ENCODE measurements around the gene CDC7. TPM values are rescaled to one million over a fixed set of nuclear protein-coding genes. Genes with fewer than 3 reads are reported as not detected.

The CDC7 gene
- total RNA-seq, 1 experiment from 2014 or later, result 41.6 TPM

GRCh38 chr1:91499904-91500755 lies 521 bp upstream of the CDC7 start:
- Histone ChIP-seq H2BK15ac (ENCODE audit: low read depth, low read length) (no peak overlapping the region), H3K14ac (ENCODE audit: insufficient read depth, low read length) (peak overlapping the region; percentile 44; the same call in 1 of the 2 replicates), H2AK5ac (ENCODE audit: insufficient read length, low read length) (no peak overlapping the region), H2BK20ac (ENCODE audit: low read depth, low read length, poor library complexity, severe bottlenecking) (no peak overlapping the region), H3K27ac (ENCODE audit: insufficient read length, low read depth, low read length) (peak overlapping the region; percentile 73), H3K23me2 (ENCODE audit: insufficient read length, low read depth, low read length, poor library complexity, severe bottlenecking) (peaks cover 9% of the 10 kb centered on the region), H3K9me3 (ENCODE audit: control insufficient read depth, low read depth, low read length) (no peaks in the 10 kb centered on the region), H3K4me1 (ENCODE audit: insufficient read depth, low read length) (no peaks in the 10 kb centered on the region), H3K18ac (ENCODE audit: insufficient read length, low read depth, low read length) (peak overlapping the region; percentile 69), H3K79me2 (ENCODE audit: insufficient read depth, low read length) (peaks cover 19% of the 10 kb centered on the region; the same call in 1 of the 2 replicates), H3T11ph (ENCODE audit: low read length) (peak overlapping the region; percentile 23), H2BK120ac (ENCODE audit: low read depth, low read length, poor library complexity, severe bottlenecking) (no peak overlapping the region), H3K79me1 (ENCODE audit: insufficient read depth, low read depth, low read length, poor library complexity, severe bottlenecking) (no peaks in the 10 kb centered on the region), H3K4me2 (ENCODE audit: insufficient read depth, insufficient read length, low read length) (peak overlapping the region; percentile 70), H3K4ac (ENCODE audit: low read depth, low read length) (no peak overlapping the region), H3K27me3 (ENCODE audit: insufficient read depth, low read length) (no peaks in the 10 kb centered on the region), H2BK5ac (ENCODE audit: insufficient read length, low read length) (no peak overlapping the region), H3K9ac (ENCODE audit: extremely low read depth, insufficient read length, low read length) (peak overlapping the region; percentile 83), H2BK12ac (ENCODE audit: insufficient read length, low read depth, low read length) (no peak overlapping the region), H4K20me1 (ENCODE audit: control insufficient read depth, insufficient read depth, insufficient read length) (no peaks in the 10 kb centered on the region), H4K5ac (ENCODE audit: insufficient read length, low read depth, low read length) (peak overlapping the region; percentile 12), H4K8ac (replicated peaks; ENCODE audit: insufficient read length, low read depth, low read length) (no peak overlapping the region), H3K23ac (ENCODE audit: insufficient read length, low read depth, low read length) (no peak overlapping the region), H4K91ac (ENCODE audit: insufficient read length, low read depth, low read length) (no peak overlapping the region), H2AFZ (ENCODE audit: low read length) (peak overlapping the region; percentile 17), H3K56ac (ENCODE audit: insufficient read length, low read depth, low read length) (peak overlapping the region; percentile 14)
- TF ChIP-seq, protein P1, sequence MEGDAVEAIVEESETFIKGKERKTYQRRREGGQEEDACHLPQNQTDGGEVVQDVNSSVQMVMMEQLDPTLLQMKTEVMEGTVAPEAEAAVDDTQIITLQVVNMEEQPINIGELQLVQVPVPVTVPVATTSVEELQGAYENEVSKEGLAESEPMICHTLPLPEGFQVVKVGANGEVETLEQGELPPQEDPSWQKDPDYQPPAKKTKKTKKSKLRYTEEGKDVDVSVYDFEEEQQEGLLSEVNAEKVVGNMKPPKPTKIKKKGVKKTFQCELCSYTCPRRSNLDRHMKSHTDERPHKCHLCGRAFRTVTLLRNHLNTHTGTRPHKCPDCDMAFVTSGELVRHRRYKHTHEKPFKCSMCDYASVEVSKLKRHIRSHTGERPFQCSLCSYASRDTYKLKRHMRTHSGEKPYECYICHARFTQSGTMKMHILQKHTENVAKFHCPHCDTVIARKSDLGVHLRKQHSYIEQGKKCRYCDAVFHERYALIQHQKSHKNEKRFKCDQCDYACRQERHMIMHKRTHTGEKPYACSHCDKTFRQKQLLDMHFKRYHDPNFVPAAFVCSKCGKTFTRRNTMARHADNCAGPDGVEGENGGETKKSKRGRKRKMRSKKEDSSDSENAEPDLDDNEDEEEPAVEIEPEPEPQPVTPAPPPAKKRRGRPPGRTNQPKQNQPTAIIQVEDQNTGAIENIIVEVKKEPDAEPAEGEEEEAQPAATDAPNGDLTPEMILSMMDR (conservative IDR thresholded peaks at IDR 0.05), result no peak
- no peaks in the 10 kb centered on the region for H3K27me3 Mint-ChIP-seq (ENCODE audit: low read depth)
- H3K4me3 Mint-ChIP-seq, result no peak overlapping the region
- peaks cover 2 to 19% (median 9%) of the 10 kb centered on the region in 3 experiments; a peak in 6 of 7 replicates for H3K36me3 Mint-ChIP-seq (ENCODE audit: insufficient read depth in 1 of 3, low read depth in 3 of 3)
- WGBS (ENCODE audit: extremely low coverage, insufficient read length, low lambda C conversion rate), result no CpG with 5 or more reads among the region's 14 CpGs
- no peak overlapping the region for H3K27ac Mint-ChIP-seq
- no peaks in the 10 kb centered on the region for H3K9me3 Mint-ChIP-seq
- DNase-seq, result no peak
- H3K4me1 Mint-ChIP-seq, result peaks cover 23 to 24% of the 10 kb centered on the region in 2 experiments
